Breast epithelium (tissue), 4 donors: ENCODE results near the gene FUCA2. TPM values are rescaled to one million over a fixed set of nuclear protein-coding genes. Genes with fewer than 3 reads are reported as not detected.

Experiments
- DNase-seq, 2 donors: peaks; one replicate each; pipeline ENCODE4 v3.0.0-alpha.2; 2019; ENCODE audit warnings: low spot score in 2 of 2
- H3K27ac ChIP-seq, 2 donors: fragments of 200-600 bp; sonication (generic) in 1 of 2; one replicate each; pipeline ENCODE4 v1.5.1; 2016 to 2019; ENCODE audit warnings: mild to moderate bottlenecking in 1 of 2
- H3K27me3 ChIP-seq, 2 donors: fragments of 200-600 bp; sonication (generic) in 1 of 2; one replicate each; pipeline versions ENCODE4 v1.5.1 to v1.6.0; 2017 to 2019; ENCODE audit warnings: control low read depth in 1 of 2, mild to moderate bottlenecking in 1 of 2
- H3K36me3 ChIP-seq: fragments of 200-600 bp; one replicate; pipeline ENCODE4 v1.5.1; 2019
- H3K4me1 ChIP-seq, 2 donors: fragments of 200-600 bp; sonication (generic); one replicate each; pipeline ENCODE4 v1.5.1; 2016 to 2019; ENCODE audit warnings: control low read depth in 1 of 2
- H3K4me3 ChIP-seq, 3 donors: fragments of 200-600 bp; sonication (generic); 1 replicate in 2 of 3; 2 replicates in 1 of 3; pipeline ENCODE4 v1.5.1; 2016 to 2019; ENCODE audit warnings: mild to moderate bottlenecking in 3 of 3, moderate library complexity in 2 of 3
- H3K9me3 ChIP-seq, 2 donors: fragments of 200-600 bp; sonication (generic) in 1 of 2; one replicate each; pipeline ENCODE4 v1.5.1; 2016 to 2019; ENCODE audit warnings: control low read depth in 1 of 2
- CTCF ChIP-seq, 3 donors: fragments of 450-650 bp; IDR thresholded peaks; one replicate each; pipeline ENCODE4 v1.5.1; 2016 to 2017; ENCODE audit warnings: antibody characterized with exemption in 3 of 3, mild to moderate bottlenecking in 3 of 3, moderate library complexity in 3 of 3
- POLR2A ChIP-seq: fragments of 450-650 bp; IDR thresholded peaks from one replicate; pipeline ENCODE4 v1.6.1; 2016; ENCODE audit warnings: antibody characterized with exemption, mild to moderate bottlenecking, moderate library complexity
- POLR2AphosphoS5 ChIP-seq, 3 donors: sonication (generic); formaldehyde crosslinking; IDR thresholded peaks; one replicate each; pipeline ENCODE4 v1.6.1; 2017; ENCODE audit warnings: antibody characterized with exemption in 3 of 3
- intact Hi-C: fragments of 100-400 bp; cut with DNase I; formaldehyde crosslinking; loops from one replicate; pipeline ENCODE4 v1.15.1; 2023; ENCODE audit warnings: low total_unique reads
- total RNA-seq, 3 donors: library from RNA; depleted of rRNA; stranded (reverse); fragments of >200 nt; gene quantifications; one replicate each; pipeline ENCODE4 v1.1.0, GENCODE V29; 2016

The FUCA2 gene
- total RNA-seq, 3 donors from 2014 or later, result 21.3 to 48.2 (median 25.6) TPM

- Histone ChIP-seq H3K36me3 (no peaks in the 10 kb centered on the region), H3K9me3 (no peaks in the 10 kb centered on the region), H3K4me3 (peak overlapping the region in 1 of 3 donors; percentile 32), H3K4me1 (no peaks in the 10 kb centered on the region), H3K27me3 (no peaks in the 10 kb centered on the region), H3K27ac (no peak overlapping the region)
- no peak for DNase-seq
- intact Hi-C loops, result no loop called here
- TF ChIP-seq CTCF (IDR thresholded peaks at IDR 0.05), result no peak
Observed at GRCh38 chr6:143555071-143555492, 43.6 kb upstream of the FUCA2 start.

- Histone ChIP-seq H3K9me3 (no peaks in the 10 kb centered on the region), H3K27me3 (no peaks in the 10 kb centered on the region), H3K36me3 (no peaks in the 10 kb centered on the region), H3K4me3 (no peak overlapping the region), H3K4me1 (no peaks in the 10 kb centered on the region), H3K27ac (no peak overlapping the region)
- TF ChIP-seq POLR2AphosphoS5 (IDR thresholded peaks at IDR 0.05) (no peak), CTCF (IDR thresholded peaks at IDR 0.05) (no peak), POLR2A (no peak)
- intact Hi-C loops, result no loop called here
- DNase-seq, result no peak
Observed at GRCh38 chr6:143553337-143553736, 41.8 kb upstream of the FUCA2 start.

- no peak for TF ChIP-seq CTCF (IDR thresholded peaks at IDR 0.05)
- TF ChIP-seq POLR2A, result no peak
- TF ChIP-seq POLR2AphosphoS5 (IDR thresholded peaks at IDR 0.05), result no peak
- no peak for DNase-seq
- H3K36me3 ChIP-seq, result no peaks in the 10 kb centered on the region
- intact Hi-C loops, result no loop called here
- no peak overlapping the region for H3K4me3 ChIP-seq
- no peaks in the 10 kb centered on the region for H3K4me1 ChIP-seq
- H3K27me3 ChIP-seq, result no peaks in the 10 kb centered on the region
- H3K27ac ChIP-seq, result no peak overlapping the region
- H3K9me3 ChIP-seq, result no peaks in the 10 kb centered on the region
Observed at GRCh38 chr6:143549949-143550268, 38.4 kb upstream of the FUCA2 start.

- Histone ChIP-seq H3K4me3 (no peak overlapping the region), H3K27me3 (no peaks in the 10 kb centered on the region), H3K4me1 (no peaks in the 10 kb centered on the region), H3K27ac (no peak overlapping the region), H3K36me3 (no peaks in the 10 kb centered on the region), H3K9me3 (no peaks in the 10 kb centered on the region)
- TF ChIP-seq CTCF (IDR thresholded peaks at IDR 0.05), result no peak
- TF ChIP-seq POLR2AphosphoS5 (IDR thresholded peaks at IDR 0.05), result no peak
- no peak for TF ChIP-seq POLR2A
- intact Hi-C loops, result no loop called here
- no peak for DNase-seq
Observed at GRCh38 chr6:143549221-143549948, 37.9 kb upstream of the FUCA2 start.

- no peaks in the 10 kb centered on the region for H3K4me1 ChIP-seq
- H3K27me3 ChIP-seq, result no peaks in the 10 kb centered on the region
- H3K36me3 ChIP-seq, result no peaks in the 10 kb centered on the region
- H3K4me3 ChIP-seq, result no peak overlapping the region
- intact Hi-C loops, result no loop called here
- H3K27ac ChIP-seq, result no peak overlapping the region
- TF ChIP-seq POLR2A (no peak), POLR2AphosphoS5 (IDR thresholded peaks at IDR 0.05) (no peak)
- no peaks in the 10 kb centered on the region for H3K9me3 ChIP-seq
- DNase-seq, result no peak
Observed at GRCh38 chr6:143546599-143546998, 35.1 kb upstream of the FUCA2 start.
